PC-9 (cell line): ENCODE results near the gene AQP3.

ENCODE experiments used
- EZH2 ChIP-seq: fragments of 200-600 bp; sonication (generic); IDR thresholded peaks from 2 replicates; pipeline ENCODE4 v1.8.0; 2017; ENCODE audit warnings: antibody characterized with exemption, low read depth
- TF ChIP-seq, protein P1 (sequence below): fragments of 200-600 bp; sonication (generic); conservative IDR thresholded peaks from 2 replicates; pipeline ENCODE4 v1.6.1; 2017; ENCODE audit warnings: mixed run types, antibody characterized with exemption, mild to moderate bottlenecking, moderate library complexity

DNA sequence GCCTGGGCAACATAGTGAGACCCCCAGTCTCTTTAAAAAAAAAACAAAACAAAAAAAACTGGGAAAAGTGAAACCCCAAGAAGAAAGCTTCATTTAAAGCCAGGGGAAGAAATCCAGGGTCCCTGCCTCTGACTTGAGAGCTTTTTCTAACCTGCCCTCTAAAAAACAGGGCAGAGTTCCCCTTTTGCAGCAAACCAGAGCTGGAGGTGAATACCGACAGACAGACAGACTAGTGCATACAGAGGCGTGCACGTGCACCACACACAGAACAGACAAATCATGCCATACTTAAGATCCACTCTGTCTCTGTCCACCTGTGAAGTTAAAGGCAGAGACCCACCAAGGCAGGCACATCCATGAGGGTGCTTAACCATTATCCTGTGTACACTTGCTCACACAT is 11.7 kb upstream of the AQP3 start:
- TF ChIP-seq, protein P1, sequence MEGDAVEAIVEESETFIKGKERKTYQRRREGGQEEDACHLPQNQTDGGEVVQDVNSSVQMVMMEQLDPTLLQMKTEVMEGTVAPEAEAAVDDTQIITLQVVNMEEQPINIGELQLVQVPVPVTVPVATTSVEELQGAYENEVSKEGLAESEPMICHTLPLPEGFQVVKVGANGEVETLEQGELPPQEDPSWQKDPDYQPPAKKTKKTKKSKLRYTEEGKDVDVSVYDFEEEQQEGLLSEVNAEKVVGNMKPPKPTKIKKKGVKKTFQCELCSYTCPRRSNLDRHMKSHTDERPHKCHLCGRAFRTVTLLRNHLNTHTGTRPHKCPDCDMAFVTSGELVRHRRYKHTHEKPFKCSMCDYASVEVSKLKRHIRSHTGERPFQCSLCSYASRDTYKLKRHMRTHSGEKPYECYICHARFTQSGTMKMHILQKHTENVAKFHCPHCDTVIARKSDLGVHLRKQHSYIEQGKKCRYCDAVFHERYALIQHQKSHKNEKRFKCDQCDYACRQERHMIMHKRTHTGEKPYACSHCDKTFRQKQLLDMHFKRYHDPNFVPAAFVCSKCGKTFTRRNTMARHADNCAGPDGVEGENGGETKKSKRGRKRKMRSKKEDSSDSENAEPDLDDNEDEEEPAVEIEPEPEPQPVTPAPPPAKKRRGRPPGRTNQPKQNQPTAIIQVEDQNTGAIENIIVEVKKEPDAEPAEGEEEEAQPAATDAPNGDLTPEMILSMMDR = no peak
- no peak for TF ChIP-seq EZH2
